GM19328 (cell line): ENCODE measurements around the gene PIGL.

Source experiments
- ATAC-seq: cut with Tn5 transposase; IDR thresholded peaks from one replicate; pipeline ENCODE4 v1.9.1; 2021; ENCODE audit warnings: mild to moderate bottlenecking, moderate library complexity; ENCODE audit not compliant: unreplicated experiment

PIGL gene

GRCh38 chr17:16352303-16352666 is 135.3 kb downstream of the PIGL start:
- ATAC-seq, result no peak

- peak; percentile 38 for ATAC-seq
Measured at GRCh38 chr17:16352667-16353316, 135.8 kb downstream of the PIGL start.

- peak; percentile 50 for ATAC-seq
Measured at GRCh38 chr17:16353317-16354174, 136.5 kb downstream of the PIGL start, which contains the start of gene CENPV. Gene CENPV (minus strand): TSS chr17:16353469. CDS start chr17:16353436, 33 bp downstream.

GRCh38 chr17:16354585-16354984 is 137.6 kb downstream of the PIGL start:
- ATAC-seq, result no peak

GRCh38 chr17:16358394-16358793 is 141.4 kb downstream of the PIGL start:
- no peak for ATAC-seq

- no peak for ATAC-seq
Measured at GRCh38 chr17:16361874-16362273, 144.9 kb downstream of the PIGL start.

GRCh38 chr17:16363749-16364536 is 146.9 kb downstream of the PIGL start:
- no peak for ATAC-seq

GRCh38 chr17:16364625-16365024 is 147.6 kb downstream of the PIGL start:
- ATAC-seq, result no peak

- ATAC-seq, result no peak
Measured at GRCh38 chr17:16371742-16372141, 154.7 kb downstream of the PIGL start.

GRCh38 chr17:16374146-16374938 is 157.3 kb downstream of the PIGL start:
- no peak for ATAC-seq
